ENCODE data around the gene STXBP1.

STXBP1 gene

DNA sequence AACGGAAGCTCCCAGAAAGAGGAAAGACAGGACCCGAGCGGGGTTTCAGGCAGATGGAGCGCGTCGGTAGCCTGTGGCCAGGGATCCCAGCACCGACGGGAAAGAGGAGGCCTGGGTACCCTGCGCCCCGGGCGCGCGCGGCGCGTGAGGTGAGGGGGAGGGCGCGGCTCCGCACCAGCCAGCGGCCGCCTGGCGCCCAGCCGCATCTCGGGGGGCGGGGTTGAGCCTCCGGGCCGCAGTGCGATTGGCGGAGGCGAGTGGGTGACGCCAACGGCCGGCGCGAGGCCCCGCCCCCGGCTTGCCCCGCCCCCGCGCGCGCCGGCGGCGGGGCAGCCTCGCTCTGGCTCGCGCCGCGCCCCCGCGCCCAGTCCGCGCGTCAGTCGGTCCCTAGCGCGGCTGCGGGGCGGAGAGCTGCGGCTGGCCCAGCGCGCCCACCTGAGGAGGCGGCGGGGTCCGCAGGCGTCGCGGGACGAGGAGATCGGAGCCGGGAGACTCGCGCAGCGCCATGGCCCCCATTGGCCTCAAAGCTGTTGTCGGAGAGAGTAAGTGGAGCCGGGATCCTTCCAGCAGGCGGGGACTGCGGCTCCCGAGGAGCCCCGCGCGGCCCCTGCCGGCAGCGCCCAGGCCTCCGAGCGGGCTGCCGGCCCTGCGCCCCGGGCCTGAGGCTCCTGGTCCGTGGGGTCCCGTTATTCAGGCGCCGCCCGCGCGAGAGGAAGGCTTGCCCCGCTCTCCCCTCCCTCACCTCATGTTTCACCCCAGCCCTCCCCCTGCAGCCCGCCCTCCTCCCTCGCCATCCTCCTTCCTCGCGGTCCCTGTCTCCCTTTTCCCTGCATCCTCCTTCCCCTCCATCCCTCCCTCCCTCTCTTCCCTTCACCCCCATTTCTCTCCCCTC, at the start of gene STXBP1:
TSS of gene STXBP1 (plus strand) at position 379 of the 892 bp plus-strand sequence. CDS start at position 506, 127 bp downstream.
- peak; percentile 62 for DNase-seq (ENCODE audit: low read depth, low spot score)

DNA sequence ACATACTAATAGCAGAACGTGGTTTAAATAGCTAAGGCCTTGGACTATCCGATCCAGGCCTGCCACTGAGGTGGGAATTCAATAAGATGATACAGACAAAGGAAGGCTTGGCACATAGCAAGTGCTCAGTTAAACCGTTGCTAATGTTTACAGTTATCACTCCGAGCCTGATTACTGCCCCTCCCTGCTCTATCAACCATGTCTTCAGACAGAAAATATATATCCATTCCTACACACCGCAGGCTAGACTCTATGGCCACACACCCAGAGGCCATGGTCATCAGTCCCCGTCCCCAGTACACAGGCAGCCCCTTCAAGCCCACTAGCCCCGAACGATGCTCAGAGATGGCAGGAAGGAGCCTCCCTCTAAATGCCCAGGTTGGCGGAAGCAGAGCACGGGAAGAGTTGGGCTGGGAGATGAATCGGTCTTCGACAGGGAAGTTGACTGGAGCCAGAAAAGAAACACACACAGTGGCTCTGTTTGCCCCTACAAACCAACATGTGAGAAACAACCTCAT, 49.7 kb upstream of the STXBP1 start:
- no peak for DNase-seq (ENCODE audit: low read depth, low spot score)

DNA sequence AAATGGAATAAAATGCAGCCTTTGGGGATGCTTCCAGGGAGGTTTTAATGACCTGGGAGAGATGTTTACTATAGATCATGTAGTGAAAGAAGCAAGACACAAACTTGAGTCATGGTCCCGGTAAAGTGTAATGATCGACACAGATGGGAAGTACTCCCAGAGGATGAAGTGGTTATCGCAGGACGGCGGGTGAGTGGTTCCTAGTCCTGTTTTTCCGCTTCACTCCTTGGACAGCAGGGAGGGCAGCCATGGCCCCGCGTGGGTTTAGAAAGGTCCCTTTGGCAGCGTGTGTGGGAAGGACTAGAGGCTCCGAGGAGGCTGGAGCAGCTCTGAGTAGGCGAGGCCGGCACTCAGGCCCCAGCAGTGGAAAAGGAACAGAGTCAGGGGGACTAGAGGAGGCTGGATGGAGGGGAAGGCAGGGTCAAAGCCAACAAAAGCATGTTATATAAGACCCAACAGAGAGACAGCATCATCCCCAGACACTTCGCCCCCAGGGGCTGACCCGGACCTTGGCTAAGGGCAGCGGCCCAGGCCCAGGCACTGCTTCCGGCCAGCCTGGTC, 49.2 kb upstream of the STXBP1 start:
- no peak for DNase-seq (ENCODE audit: low read depth, low spot score)

DNA sequence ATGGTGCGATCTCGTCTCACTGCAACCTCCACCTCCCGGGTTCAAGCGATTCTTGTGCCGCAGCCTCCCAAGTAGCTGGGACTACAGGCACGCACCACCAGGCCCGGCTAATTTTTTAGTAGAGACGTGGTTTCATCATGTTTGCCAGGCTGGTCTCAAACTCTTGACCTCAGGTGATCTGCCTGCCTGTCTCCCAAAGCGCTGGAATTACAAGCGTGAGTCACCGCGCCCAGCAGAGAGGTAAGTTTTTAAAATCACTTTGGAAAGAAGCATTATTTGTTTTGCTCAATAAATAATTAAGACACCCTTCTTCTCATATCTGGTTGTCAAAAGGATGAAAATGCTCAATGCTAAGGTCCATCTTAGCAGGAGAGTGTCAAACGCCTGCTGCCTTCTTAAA, 48.5 kb upstream of the STXBP1 start:
- no peak for DNase-seq (ENCODE audit: low read depth, low spot score)

DNA sequence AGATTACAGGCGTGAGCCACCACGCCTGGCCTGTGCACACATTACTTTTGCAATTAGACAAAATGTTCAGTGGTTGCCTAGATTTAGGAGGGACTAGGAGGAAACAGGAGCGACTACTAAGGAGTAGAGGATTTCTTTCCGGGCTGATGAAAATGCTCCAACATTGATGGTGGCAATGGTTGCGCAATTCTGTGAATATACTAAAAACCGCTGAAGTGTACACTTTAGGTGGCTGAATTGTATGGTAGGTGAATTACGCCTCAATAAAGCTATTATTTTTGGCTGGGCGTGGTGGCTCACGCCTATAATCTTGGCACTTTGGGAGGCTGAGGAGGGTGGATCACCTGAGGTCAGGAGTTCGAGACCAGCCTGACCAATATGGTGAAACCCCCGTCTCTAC, 46.8 kb upstream of the STXBP1 start:
- DNase-seq (ENCODE audit: low read depth, low spot score), result no peak

DNA sequence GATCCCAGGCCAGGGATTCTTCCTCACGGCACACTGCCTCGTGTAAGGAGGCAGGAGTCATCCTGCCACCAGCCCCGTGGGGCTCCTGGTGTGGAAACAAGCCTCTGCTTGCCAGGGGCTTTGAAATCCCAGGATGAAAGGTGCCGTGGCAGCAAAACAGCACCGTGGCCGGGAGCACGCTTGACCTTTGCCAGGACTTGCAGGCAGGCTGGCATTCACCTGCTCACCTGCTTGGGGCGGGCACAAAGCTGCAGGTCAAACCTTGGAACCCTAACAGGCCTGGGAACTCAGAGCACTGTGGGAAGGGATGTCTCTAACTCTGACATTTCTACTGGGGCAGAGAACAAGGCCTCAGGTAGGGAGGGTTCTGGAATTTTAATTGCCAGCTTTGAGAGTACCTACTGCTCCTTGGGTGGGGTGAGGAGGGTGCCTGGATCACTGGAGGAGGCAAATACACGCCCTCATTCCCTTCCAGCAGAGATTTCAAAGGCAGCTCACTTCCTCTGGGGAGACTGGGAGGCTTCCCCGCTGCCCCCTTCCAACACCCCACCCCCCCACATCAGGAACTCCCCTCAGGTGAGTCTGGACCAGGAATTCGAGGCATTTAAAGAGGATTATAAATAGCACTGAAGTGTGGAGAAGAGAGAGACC, 45.6 kb upstream of the STXBP1 start:
- DNase-seq (ENCODE audit: low read depth, low spot score), result no peak

DNA sequence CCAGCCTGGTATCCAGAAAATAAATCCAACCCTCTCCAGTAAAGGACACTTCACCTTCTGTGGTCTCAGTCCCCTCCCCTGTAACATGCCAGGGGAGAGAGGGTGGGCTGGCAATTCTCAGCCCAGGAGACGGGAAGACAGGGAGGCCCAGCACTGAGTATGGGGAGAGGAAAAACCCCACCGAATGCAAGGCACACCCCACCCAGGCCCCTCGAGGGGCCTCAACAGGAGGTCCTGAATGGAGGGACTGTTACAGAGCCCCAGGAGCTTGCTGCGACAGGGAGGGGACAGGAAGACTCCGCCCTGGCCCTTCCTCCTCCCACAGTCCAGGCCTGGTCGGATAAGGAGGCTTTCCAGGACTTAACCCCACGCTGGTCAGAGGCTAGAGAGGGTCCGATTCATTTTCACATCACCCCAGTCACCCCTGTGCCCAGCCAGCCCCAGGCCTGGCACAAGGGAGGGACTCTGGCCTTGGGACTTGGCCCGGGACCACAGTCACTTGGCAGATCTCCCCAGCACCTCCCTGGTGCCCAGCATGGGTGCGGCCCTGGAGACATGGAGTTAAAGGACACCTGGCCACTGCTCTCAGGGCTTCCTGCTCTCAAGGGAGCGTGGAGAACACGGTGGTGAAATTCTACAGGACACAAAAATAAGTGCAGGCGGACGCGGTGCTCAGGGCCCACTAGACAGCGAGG, 44.9 kb upstream of the STXBP1 start:
- no peak for DNase-seq (ENCODE audit: low read depth, low spot score)

DNA sequence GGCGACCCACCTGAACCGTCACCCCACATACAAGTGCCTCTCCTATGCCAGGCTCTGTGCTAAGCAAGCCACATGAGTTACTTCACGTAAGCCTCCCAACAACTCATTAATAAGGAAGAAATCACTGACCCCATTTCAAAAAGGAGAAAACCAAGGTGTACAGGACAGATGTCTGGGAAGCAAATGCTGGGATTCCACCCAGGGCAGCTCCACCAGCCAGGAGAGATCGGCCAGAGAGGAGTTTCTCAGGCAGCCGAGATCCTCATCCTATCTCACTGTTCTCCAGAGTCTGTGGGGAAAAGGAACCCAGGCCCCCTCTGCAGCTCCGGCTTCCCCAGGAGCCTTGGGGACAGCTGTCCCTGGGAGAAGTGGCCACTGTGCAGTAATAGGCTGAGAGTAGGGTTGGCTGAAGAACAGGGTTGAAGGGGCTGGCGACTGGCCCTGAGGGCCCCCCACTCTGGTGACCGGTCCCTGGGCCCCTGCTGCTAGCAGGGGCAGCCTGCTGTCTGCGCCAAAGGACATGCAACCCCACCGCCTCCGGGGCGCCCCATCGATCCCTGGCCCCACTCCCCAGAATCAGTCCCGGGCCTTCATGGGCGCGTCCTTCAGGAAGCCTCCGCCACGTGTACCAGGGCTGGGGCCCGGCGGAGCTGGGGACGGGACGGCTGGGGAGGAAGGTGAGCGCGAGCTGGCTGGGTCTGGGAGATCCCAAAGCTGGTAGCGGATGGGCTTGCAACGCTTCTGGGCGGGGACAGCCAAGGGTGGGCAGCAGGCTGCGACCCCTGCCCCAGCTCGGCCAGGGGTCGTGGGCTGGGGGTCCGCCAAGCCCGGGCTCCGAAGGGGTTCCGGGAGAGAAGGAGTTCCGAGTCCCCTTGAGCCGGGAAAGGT, 44.1 kb upstream of the STXBP1 start:
- no peak for DNase-seq (ENCODE audit: low read depth, low spot score)

DNA sequence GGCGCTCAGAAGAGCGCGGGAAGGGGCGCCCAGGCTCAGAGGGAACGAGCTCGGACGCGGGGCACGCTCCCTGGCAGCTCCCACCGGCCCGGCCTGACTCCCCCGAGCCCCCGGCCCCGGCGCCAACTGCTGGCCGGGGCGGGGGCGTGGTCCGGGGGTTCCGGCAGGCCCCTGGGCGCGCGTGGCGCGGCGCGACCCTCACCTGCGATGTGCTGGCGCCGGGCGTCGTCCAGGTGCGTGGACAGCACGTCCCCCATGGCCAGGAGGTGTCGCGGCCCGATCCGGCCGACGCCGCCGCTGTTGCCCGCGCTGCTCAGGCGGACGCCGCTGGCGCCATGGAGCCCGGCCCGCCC, 43.5 kb upstream of the STXBP1 start:
- DNase-seq (ENCODE audit: low read depth, low spot score), result no peak

DNA sequence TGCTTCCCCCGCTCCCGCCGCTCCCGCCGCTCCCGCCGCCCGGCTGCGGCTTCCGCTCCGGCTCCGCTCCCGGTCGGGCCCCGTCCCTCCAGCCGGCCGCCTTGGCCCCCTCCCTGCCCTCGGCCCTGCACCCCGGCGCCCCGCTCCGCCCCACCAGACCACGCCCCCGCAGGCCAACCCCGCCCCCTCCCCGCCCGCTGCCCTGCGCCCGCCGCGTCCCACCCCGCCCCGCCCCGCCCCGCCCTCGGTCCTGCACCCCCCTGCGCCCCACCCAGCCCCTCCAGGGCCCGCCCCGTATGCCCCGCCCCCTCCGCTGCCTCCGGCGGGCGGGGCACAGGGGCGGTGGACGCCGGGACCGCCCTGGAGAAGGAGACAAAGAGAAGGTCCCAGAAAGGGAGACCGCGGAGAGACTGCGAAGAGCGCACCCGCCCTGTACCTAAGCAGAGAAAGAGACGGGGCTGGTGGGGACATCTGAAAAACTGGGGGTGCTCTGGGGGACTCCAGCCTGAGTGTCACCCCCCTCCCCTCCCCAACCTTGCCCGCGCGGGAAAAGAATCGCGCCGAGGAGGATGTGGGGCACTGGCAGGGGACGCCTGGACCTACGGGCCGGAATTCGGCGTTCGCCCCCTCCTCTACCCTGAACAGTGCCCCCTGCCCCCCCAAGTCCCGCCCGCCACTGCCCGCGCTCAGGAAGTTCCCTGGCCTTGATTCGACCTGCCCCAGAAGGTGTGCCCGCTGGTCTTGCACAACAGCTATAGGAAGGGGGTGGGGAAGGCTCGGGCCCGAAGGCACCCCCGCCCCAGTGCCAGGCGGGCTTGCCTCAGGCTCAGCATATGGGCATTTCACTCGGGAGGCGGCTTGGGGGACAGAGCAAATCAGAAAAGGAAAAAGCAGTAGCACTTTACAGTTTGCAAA, 42.8 kb upstream of the STXBP1 start:
- peak; percentile 40 for DNase-seq (ENCODE audit: low read depth, low spot score)

DNA sequence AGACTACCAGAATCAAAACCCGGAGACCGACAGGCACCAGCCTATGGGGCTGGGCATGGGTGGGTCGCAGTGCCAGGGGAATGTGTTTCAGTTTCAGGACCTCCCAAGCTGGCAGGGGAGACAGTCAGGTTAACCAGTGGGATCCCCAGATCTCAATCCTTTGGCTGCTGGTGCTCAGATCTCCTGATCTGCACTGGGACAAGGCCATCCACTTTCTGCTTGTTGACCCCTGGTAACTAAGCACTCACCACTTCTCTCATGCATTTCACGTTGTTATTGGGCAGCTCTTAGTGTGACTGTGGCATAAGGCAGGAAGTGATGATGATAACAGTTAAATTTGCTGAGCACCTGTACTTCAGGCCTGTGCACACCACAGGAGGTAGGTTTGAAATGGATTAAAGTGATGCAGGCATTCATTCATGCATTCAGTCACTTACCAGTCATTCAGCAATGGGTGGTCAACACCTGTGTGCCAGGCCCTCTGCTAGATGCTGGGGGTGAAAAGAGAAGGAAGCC, 42.1 kb upstream of the STXBP1 start:
- no peak for DNase-seq (ENCODE audit: low read depth, low spot score)

DNA sequence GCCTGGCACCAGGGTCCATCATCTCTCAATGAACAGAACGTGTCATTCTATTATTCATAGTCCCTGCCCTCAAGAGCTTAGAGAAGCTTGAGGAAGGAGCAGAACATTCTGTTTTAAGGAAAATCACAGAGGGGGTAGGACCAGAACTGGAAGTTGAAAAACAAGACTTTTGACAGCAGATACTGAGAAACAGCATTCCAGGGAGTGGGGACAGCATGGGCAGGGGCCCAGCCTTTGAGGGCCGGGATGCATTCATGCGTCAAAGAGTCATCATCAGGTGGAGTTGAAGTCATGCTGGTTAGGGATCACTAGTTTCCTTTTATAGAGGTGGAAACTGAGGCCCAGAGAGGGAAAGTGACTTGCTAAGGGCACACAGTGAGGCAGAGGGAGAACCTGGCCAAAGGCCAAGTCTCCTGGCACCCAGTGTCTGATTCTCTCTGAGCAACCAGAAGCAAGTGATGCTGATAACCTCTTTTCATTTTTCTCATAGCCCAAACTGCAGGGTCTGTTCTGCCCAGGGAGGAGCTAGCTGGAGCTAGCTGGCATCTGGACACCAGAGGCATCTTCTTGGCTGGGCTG, 41.5 kb upstream of the STXBP1 start:
- no peak for DNase-seq (ENCODE audit: low read depth, low spot score)

DNA sequence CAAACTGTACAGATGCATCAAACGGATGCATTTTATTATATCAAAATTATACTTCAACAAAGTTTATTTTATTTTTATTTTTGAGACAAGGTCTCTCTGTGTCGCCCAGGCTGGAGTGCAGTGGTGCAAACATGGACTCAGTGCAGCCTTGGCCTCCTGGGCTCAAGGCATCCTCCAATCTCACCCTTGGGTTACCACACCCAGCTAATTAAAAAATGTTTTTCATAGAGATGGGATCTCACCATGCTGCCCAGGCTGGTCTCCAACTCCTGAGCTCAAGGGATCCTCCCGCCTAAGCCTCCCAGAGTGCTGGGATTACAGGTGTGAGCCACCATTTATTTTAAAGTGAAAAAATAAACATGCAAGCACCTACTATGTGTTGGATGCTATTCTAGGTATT, 40.1 kb upstream of the STXBP1 start:
- DNase-seq (ENCODE audit: low read depth, low spot score), result no peak

DNA sequence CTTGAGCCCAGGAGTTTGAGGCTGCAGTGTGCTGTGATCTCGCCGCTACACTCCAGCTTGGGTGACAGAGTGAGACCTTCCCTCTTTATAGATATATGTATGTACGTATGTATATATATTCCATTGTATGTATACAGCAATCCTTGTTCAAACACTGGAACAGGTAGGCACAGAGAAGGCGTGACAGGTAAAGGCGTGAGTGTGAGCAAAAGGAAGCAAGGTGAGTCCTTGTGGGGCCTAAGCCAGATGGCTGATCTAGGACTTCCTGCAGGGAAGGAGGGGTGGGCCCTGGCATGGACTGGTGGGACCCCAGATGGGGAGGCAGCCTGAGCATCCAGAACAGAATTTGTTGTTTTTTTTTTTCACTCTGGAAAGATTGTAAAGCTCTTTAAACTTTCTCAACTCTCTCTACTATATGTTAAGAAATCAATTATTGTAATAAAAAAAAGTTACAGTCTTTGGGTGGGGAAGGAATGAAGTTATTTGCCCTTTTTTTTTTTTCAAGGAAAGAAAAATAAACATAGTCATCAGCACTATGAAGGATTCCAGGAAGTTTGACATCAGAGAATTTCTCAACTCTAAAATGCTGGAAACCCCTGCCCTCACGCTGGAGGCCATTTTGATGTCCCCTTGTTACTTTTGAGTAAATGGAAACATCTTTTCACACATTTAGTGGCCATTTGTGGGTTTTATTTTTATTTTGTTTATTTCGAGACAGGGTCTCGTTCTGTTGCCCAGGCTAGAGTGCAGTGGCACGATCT, 38.9 kb upstream of the STXBP1 start:
- no peak for DNase-seq (ENCODE audit: low read depth, low spot score)

DNA sequence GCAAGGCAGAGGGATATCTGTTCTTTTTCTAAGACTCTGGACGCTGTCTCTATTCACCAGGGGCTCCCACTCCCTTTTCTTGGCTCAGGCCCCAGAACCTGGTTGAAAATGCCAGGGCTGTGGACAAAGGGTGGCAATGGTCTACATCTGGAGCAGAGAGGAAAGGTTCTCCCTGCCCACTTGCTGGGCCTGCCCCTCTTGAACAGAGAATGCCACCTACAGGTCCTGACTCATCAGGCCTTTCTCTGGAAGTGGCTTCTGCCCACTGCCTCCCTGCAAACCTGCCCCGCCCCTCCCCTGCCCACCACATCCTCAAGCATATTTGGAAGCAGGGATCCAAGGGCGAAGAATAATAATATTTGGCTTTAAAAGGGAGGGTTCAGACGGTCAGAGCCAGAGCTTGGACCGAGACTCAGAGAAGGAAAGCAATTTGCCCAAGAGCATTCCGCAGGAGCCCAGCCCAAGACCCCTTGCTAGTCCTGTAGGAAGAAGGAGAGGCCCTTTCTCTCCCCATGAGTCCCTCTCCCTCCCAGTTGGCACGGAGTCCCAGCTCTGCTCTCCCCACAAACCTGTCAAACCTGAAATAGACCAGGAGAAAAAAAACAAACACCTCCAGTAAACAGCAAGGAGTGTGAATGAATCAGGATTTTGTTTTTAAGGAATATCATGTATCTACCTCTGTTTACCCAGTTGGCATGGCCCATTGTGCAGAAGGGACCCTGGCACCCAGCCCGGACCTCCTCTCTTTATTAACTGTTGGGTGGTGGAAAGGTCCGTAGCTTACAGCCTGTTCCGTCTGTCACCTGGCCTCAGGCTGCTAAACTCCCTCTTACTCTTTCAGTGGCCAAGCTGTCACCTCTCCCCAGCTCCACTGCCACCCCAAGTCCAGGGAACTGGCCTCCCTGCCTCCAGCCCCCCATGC, 37.7 kb upstream of the STXBP1 start:
- DNase-seq (ENCODE audit: low read depth, low spot score), result no peak

DNA sequence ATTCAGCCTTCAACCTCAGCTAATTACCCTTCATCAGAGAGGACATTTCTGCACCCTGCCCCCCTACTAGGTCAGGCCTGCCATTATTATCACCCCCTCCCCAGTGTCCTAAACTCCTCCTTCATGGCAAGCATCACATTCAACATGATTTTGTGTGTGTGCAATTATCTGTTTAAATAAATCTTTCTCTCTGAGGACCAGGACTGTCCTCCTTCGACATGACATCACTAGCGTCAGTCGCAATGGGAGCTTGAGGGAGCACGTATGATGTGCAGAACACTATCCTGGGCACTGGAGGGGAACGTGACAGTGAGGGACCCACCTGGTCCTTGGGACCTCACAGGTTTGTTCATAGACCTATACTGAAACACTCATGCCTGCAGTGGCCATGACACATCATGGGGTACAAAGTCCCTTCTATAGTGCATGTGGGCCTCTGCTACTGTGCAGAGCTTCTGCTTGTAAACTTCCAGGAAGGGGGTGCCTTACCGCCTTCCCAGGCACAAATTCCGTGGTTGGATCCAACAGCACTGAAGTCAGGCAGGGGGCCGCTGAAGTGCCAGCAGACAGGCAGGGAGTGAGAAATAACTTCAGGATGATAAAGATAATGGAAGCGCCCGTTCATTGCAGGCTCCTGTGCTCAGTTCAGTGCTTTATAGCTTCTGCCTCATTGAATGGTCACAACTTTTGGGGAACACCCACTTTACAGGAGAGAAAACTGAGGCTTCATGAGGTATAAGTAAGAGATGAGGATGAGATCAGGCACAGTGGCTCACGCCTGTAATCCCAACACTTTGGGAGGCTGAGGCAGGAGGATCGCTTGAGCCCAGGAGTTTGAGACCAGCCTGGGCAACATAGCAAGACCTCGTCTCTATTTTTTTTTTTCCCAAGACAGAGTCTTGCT, 36.0 kb upstream of the STXBP1 start:
- DNase-seq (ENCODE audit: low read depth, low spot score), result no peak
